NT2/D1 (cell line): ENCODE measurements around the gene HAUS8.

Source experiments
- SUZ12 ChIP-seq: IDR thresholded peaks from 2 replicates; pipeline ENCODE4 v1.6.1; 2011; ENCODE audit not compliant: insufficient read length, insufficient read depth; ENCODE audit errors: extremely low read depth
- YY1 ChIP-seq: IDR thresholded peaks from 2 replicates; pipeline ENCODE4 v1.6.1; 2011; ENCODE audit not compliant: insufficient read length, insufficient read depth

DNA sequence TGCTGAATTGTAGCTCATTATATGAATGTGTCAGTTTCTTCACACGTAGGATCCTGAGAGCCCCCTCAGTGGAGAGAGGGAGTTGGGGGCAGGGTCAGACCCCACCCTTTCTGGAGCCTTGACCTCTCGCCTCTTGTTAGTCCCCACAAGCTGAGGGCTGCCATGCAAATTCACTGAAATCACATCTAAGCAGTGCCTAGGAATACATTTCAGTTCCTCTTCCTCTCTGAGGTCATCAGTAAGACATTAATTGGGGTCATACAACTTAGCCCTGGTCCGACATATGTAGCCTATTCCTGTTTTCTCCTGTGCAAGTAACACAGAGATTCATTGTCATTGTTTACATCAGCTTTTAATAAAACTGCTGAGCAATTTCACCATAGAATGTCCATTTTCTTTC is 30.3 kb upstream of the HAUS8 start:
- TF ChIP-seq YY1 (no peak), SUZ12 (no peak)
